Hepatocyte (in vitro differentiated cells): Measurements from ENCODE around the gene LRRC52.

Experiments used
- CTCF ChIP-seq: fragments of 200-600 bp; sonication (generic); IDR thresholded peaks from 2 replicates; pipeline ENCODE4 v1.5.1; 2016; ENCODE audit warnings: antibody characterized with exemption, mild to moderate bottlenecking; ENCODE audit not compliant: poor library complexity
- EZH2 ChIP-seq: fragments of 200-600 bp; sonication (generic); IDR thresholded peaks from 2 replicates; pipeline ENCODE4 v1.6.1; 2016; ENCODE audit warnings: antibody characterized with exemption, mild to moderate bottlenecking, borderline replicate concordance

GRCh38 chr1:165512816-165513215 is 31.0 kb upstream of the LRRC52 start:
- no peak for TF ChIP-seq EZH2
- TF ChIP-seq CTCF, result no peak
